Middle frontal gyrus (tissue), 1 donor: ENCODE results near the gene LRRC36.

Experiments used
- DNase-seq: peaks from one replicate; pipeline ENCODE4 v3.0.0-alpha.2; 2015; ENCODE audit warnings: low spot score; ENCODE audit errors: extremely low spot score

Gene LRRC36, protein sequence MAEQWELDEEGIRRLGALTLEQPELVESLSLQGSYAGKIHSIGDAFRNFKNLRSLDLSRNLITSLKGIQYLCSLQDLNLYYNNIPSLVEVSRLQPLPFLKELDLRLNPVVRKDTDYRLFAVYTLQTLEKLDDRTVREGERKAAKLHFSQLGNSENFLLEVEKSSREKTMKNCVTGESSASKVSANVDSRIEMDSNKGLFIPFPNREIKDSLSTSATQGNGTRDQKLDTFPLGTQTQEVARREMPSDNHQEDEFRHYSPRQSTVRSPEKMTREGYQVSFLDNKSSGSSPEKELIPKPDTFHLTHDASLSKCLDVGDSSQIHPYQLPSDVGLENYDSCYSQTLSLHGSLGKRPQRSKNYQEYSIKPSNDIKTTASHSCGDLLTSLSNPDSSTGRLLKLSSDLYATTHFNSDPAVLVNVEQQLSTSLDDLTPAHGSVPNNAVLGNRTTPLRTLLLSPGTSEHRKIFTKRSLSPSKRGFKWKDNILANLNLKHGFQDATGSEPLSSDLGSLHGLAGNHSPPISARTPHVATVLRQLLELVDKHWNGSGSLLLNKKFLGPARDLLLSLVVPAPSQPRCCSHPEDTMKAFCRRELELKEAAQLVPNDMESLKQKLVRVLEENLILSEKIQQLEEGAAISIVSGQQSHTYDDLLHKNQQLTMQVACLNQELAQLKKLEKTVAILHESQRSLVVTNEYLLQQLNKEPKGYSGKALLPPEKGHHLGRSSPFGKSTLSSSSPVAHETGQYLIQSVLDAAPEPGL

DNA sequence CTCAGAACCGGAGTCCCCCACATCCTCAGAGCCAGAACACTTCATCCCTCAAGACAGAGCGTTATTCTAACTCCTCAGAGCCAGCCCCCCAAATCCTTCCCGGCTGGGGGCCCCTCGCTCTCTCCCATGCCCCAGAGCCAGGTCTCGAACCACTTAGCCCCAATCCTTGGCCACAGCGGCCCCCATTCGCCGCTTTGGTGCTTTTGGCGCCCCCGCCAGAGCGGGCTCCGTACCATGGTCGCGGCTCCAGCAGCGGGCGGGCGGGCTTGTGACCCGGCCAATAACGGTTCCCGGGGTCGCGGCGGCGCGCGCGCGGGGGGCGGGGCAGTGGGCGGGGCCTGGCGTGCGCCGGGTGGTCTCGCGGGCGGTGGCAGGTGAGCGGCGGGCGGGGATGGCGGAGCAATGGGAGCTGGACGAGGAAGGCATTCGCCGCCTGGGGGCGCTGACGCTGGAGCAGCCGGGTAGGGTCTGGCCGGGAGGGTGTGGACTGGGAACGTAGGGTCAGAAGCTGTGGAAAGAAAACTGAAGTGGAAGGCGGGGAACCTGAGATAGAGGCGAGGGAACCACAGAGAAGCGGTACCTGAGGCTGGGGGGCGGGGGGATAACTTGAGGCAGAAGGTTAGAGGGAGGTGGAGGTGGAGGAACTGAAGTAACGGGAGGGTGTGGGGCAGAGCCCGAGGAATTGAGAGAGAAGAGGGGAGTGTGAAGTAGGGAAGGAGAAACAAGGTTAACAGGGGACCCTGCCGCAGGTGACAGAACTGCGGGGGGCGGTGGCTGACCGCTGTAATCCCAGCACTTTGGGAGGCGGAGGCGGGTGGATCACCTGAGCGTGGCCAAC lies at the start of gene LRRC36, which contains the start of gene KCTD19:
Gene LRRC36, plus strand, starts transcription at position 344 of the 838 bp plus-strand sequence. Its CDS starts 48 bp downstream, at position 392.
Gene KCTD19, minus strand, starts transcription at position 270 of the 838 bp plus-strand sequence. Its CDS starts 34 bp downstream, at position 236.
- no peak for DNase-seq

DNA sequence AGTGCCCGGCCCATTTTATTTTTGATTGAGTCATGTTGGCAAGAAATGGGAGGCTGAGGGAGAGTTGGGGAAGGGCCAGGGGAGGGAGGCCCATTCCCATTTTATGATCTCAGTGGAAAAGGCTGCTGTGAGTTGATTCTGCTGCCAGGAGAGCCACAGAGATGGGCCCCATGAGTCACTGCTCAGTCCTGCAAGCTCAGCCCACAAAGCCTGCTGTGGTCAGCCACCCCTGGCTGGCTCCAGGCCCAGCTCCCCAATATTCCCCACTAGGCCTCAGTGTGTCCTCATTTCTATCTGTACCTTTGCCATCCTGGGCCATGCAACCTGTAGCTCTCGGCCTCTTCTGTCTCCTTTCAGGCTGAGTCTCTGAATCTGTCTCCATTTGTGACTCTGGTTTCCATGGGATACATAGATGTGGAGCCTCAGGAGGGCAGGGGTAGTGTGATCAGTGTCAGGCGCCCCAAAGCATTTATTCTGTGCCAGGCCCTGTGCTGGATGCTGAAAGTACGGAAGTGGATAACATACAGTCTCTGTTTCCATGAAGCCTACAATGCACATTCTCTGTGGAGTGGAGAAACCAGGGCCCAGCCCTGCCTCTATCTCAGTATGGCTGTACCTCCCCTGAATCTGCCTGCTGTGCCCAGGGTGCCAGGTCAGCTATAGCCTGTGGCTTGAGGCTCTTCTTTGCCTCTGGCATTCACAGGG lies 49.2 kb upstream of the LRRC36 start:
- DNase-seq, result no peak

DNA sequence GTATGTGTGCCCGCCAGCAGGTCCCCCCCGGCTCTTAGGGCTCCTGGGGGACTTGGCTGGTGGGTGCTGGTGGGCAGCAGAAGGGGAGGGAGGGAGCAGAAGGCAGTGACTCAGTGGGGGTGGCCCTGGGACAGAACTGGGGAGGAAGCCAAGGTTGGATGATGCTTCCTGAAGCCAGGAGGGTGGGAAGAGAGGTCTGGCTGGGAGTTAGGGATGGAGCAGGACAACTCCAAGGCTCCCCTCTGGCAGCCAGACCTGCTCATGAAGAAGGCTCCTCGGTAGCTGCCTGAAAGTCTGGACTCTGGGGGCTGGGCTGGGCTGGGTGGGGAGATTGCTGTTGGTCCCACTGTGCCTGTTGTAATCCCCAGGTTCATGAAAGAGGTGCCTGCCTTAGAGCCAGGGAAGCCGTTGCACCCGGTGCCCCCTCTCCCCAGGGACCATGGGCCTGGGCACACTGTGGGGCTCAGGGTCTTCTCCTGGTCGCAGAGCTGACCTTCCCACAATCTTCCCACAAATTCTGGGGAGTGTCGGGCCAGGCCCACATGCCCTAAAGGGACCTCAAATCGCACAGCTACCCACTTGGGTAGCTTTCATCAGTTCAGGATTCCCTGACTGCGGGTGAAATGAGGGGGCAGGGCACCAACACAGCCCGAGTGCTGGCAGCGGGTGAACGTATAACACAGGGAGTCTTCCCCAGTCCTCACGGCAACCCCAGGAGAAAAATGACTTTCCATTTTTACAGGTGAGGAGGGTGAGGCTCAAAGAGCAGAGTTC lies 48.4 kb upstream of the LRRC36 start:
- no peak for DNase-seq

DNA sequence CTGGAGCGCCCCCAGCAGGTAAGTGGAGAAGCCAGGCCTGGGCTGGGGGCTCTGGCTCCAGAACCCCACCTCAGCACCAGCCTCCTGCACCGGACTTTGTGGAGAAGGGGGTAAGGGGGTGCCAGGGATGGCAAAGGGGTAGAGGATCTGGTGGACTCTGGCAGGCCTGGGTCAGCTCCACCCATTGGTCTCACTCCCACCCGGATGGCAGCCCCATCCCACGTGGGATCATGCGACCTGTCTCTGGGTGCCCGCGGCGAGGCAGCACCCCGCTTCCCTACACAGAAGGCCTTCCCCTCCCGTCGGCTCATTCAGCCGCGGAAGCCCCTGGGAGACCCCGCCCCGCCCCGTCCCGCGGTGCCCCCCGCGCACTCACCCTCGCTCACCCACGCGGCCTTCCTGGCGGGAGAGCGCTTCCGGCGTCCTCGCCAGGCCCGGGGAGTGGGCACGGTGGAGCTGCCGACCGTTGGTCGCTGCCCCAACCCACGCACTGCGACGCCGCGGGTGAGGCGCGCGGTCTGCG lies 47.8 kb upstream of the LRRC36 start:
- no peak for DNase-seq

DNA sequence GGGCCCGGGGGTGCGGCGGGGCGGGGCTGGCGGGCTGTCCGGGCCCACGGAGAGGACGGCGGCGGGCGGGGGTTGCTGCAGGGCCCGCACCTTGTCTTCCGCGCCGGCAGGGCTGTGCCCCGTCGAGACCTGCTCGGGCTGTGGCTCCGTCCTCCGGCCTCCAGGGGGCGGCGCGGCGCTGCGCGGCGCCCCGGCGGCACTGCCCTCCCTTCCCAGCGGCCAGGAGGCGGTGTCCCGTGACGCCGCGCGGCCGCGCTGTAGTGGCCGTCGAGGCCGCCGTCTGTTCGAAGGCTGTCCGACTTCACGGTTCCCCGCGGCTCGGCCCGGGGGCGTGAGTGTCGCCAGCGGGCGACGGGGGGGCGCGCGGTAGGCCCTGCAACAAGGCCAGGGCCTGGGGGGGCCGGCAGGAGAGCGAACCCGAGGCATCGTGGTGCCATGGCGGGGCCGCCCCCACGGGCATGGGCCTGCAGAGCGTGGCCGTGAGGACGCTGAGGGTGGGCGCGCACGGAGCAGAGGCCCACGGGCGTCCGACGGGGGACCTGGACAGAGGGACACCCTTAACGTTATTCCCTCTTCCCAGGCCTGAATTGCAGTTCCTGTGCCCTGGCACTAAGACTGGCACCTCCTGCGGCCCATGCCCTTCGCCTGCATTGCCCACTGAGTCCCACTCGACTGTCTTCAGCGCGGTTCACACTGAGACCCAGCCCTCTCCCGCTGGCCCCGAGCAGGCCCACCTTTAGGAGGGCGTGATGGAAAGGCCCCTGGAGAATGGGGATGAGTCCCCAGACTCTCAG lies 47.1 kb upstream of the LRRC36 start, which contains the start of gene PLEKHG4:
Gene PLEKHG4, plus strand, starts transcription at position 237 of the 794 bp plus-strand sequence. Its CDS starts 513 bp downstream, at position 750.
- DNase-seq, result no peak

DNA sequence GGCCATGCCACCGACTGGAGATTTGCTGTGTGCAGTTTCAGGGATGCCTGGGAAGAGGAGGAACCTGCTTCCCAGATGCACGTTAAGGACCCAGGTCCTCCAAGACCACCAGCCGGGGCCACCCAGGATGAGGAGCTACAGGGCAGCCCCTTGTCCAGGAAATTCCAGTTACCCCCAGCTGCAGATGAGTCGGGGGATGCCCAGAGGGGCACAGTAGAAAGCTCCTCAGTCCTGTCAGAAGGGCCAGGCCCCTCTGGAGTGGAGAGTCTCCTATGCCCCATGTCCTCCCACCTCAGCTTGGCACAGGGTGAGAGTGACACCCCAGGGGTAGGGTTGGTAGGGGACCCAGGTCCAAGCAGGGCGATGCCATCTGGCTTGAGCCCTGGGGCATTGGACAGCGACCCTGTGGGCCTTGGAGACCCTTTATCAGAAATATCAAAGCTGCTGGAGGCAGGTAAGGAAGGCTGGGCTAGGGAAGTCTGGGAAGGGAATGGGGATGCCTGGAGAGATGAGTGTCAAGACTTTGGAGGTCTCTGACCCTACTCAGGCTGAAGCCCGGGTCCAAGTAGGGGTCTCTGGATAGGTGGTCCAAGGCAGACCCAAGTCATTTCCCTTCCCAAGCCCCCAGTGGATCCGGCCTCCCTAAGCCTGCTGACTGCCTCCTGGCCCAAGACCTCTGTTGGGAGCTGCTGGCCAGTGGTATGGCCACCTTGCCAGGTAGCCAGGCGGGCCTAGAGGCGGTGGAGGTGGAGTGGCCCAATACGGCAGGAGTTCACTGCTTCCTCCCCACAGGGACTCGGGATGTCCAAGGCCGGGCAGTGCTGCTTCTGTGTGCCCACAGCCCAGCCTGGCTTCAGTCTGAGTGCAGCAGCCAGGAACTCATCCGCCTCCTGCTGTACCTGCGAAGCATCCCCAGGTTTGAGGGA lies 46.3 kb upstream of the LRRC36 start:
- no peak for DNase-seq

DNA sequence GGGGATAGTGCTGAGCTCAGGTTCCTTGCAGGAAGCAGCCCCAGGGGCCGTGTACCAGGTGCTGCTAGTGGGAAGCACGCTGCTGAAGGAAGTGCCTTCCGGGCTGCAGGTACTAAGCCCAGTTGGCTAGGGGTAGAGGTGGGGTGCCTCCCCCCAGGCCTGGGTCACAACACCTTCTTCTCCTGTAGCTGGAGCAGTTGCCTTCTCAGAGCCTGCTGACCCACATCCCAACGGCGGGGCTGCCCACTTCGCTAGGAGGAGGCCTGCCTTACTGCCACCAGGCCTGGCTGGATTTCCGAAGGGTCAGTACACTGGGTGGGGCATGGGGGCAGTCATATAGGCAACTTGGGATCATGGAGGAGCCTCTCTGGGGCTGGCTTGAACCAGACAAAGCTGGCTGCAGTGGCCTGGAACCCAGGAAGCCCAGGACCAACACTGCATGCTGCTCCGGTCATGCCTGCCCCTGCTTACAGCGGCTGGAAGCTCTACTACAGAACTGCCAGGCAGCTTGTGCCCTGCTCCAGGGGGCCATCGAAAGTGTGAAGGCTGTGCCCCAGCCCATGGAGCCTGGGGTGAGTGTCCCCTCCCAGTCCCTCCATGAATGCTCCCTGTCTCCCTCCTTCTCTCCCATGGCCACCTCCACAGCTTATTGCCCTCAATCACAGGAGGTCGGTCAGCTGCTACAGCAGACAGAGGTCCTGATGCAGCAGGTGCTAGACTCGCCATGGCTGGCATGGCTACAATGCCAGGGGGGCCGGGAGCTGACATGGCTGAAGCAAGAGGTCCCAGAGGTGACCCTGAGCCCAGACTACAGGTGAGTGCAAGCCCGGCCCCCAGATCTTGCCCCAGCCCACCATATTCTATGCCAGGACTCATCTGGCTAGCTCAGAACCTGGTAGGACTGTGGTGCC lies 44.8 kb upstream of the LRRC36 start:
- no peak for DNase-seq

DNA sequence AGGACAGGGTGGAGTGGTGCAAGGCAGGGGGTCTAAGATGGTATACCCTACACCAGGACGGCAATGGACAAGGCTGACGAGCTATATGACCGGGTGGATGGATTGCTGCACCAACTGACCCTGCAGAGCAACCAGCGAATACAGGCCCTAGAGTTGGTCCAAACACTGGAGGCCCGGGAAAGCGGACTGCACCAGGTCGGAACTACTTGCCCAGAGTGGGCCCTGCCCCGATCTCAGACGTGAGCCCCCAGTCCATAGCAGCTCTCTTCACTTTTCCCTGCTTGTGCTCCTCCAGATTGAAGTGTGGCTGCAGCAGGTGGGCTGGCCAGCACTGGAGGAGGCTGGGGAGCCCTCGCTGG lies 44.2 kb upstream of the LRRC36 start:
- no peak for DNase-seq

DNA sequence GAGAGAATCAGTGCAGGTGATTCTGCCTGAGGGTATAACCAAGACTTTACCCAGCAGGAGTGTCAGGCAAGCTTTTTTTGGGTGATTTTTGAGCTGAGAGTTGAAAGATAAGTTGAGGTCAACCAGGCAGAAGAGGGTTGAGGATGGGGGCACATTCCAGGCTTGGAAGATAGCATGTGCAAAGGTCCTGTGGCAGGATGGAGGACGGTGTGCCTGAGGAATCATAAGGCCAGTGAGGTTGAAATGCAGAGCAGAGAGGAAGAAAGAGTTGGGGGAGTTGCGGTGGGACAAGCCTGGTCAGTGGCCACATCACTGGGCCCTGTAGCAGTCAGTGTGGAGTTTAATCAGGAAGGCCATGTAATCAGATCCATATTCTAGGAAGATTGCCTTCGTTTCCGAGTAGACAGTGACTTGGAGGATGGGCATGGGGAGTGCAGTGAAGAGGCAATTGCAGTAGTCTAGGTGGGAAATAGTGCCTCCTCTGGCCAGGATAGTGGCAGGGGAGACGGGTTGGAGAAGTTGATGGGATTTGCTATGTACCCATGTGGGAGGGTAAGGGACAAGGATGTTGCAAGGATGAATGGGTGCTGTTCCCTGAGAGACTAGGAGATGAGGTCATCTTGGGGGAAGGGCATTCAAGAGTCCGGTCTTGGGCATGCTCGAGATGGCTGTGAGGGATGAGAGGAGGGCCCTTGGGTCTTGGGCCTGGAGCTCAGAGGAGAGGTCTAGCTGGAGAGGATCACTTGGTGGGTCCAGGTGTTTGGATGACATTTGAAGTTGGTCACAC lies 43.4 kb upstream of the LRRC36 start:
- DNase-seq, result no peak

DNA sequence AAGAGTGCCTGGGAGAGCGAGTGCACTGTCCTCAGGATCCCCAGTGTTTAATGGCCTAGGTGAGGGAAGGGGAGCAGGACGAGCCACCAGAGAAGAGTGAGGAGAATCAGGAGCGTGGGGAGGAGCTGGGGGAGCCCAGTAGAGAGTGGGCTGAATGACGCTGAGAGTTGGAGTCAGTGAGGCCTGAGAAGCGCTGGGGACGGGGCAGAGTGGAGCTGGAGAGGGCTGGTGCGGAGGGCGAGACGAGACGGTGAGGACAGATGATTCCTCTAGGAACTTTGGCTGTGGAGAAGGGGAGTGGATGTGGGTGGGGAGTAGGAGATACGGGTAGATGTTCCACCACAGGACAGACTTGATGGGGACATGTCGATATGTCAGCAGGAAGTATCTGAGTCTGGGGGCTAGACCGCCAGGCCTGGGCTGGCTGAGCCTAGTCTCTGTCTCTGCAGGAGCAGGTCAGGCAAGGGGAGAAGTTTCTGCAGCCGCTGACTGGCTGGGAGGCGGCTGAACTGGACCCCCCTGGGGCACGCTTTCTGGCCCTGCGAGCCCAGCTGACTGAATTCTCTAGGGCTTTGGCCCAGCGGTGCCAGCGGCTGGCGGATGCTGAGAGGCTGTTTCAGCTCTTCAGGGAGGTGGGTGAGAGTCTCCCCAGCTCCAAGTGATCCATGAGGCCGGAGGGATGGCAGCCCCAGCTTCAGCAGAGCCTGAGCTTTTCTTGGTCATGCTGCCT lies 42.6 kb upstream of the LRRC36 start:
- no peak for DNase-seq

DNA sequence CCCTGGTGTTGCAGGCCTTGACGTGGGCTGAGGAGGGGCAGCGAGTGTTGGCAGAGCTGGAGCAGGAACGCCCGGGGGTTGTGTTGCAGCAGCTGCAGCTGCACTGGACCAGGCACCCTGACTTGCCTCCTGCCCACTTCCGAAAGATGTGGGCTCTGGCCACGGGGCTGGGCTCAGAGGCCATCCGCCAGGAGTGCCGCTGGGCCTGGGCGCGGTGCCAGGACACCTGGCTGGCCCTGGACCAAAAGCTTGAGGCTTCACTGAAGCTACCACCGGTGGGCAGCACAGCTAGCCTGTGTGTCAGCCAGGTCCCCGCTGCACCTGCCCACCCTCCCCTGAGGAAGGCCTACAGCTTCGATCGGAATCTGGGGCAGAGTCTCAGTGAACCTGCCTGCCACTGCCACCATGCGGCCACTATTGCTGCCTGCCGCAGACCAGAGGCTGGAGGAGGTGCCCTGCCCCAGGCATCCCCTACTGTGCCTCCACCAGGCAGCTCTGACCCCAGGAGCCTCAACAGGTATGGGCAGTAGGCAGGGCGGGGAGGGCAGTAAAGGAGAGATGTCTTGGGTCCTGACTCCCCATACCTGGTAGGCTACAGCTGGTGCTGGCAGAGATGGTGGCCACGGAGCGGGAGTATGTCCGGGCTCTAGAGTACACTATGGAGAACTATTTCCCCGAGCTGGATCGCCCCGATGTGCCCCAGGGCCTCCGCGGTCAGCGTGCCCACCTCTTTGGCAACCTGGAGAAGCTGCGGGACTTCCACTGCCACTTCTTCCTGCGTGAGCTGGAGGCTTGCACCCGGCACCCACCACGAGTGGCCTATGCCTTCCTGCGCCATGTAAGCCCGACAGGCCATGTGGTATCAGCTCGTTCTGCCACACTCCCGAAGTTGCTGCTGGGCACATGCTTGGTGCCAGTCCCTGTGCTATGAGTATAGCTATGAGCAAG lies 41.6 kb upstream of the LRRC36 start:
- no peak for DNase-seq

DNA sequence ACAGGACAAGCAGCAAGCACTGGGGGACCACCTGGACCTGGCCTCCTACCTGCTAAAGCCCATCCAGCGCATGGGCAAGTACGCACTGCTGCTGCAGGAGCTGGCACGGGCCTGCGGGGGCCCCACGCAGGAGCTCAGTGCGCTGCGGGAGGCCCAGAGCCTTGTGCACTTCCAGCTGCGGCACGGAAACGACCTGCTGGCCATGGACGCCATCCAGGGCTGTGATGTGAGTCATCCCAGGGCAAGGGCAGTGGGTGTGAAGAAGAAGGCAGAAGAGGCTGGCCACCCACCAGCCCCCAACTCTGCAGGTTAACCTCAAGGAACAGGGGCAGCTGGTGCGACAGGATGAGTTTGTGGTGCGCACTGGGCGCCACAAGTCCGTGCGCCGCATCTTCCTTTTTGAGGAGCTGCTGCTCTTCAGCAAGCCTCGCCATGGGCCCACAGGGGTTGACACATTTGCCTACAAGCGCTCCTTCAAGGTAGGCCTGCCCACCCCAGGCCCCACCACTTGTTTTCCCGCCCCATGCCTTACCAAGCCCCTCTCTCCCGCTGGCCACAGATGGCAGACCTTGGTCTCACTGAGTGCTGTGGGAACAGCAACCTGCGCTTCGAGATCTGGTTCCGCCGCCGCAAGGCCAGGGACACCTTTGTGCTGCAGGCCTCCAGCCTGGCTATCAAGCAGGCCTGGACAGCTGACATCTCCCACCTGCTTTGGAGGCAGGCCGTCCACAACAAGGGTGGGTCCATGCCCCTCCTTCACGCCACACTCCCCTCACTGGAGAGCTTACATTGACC lies 40.0 kb upstream of the LRRC36 start:
- DNase-seq, result no peak

DNA sequence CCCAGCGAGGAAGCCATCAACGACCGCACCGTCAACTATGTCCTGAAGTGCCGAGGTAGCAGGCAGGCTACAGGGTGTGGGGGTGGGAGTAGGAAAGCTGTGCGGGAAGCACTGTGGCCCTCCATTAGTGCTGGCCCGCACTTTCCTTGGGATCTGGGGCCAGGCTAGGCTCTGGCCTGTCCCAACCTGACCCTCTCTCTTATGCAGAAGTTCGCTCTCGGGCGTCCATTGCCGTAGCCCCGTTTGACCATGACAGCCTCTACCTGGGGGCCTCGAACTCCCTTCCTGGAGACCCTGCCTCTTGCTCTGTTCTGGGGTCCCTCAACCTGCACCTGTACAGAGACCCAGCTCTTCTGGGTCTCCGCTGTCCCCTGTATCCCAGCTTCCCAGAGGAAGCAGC lies 38.7 kb upstream of the LRRC36 start:
- no peak for DNase-seq

DNA sequence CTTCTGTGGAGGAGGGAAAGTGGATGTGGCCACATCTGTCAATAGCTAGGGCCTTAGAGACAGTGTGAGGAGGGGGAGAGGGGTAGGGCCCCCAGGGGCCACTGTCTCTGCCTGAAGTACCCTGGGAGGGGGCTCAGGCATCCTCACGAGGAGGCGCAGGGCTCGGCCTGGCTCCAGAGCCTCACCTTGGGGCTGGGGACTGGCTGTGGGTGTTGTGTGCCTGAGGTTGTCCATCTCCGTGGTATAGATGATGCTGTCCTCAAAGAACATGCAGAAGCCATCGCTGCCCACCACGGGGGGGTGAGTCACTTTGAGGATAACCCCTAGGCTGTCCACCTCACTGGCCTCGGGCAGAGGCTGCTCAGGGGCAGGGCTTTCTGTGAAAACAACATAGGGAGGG lies 35.2 kb upstream of the LRRC36 start:
- no peak for DNase-seq
